ENCODE data around the gene MYEOV. TPM values are rescaled to one million over a fixed set of nuclear protein-coding genes. Genes with fewer than 3 reads are reported as not detected.

Gene MYEOV
- total and polyA plus RNA-seq, 10 of the 15 experiments (the other 5 are each of a cell fraction or from before 2014, with no cell fraction given): 0.05 to 0.40 (median 0.26) TPM; not detected in 3

DNA sequence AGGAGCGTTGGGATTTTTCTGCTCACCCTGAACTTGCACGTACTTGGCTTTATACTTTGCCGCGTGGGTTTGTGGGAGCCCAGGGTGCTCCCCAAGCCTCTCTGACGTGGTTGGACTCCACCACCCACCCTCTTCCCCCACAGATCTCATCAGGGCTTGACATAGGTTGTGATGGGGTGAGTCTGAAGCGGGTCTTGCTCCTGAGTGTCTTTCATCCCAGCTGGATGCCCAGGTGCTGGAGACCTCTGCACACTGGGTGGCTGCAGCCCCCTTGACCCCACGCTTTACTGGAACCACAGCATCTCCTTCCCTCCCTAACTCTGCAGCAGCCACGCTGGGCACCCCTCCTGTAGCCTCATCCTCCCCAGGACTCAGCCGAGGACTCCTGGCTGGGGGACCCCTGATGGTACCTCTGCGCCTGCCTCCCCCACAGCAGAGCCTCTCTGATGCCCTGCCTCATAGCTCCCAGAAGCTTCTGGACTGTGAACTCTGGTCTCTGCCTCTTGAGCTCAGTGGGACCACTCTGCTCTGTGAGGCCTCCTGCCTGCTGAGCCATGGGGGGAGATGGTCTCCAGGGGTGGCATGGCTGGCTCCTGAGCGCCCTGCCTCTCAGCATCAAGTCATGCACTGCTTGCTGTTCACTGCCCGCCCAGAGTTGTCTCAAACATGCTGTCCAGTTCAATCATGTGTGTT, 45.2 kb downstream of the MYEOV start:
- DNase-seq (ENCODE audit: low read depth, low spot score) (no peak), FAIRE-seq (no peak), ATAC-seq (no peak)
- SMC1A ChIA-PET (ENCODE audit: uncharacterized antibody, unreplicated experiment): interaction anchor here (3.8 kb wide), 1 partner anchor 41 kb away, joined by 26 read pairs; no protein-coding TSS in a partner anchor
- no peak for TF ChIP-seq RAD21 (IDR thresholded peaks at IDR 0.05; ENCODE audit: insufficient read depth, low read depth, low read length)
- no peak for TF ChIP-seq CBX5 (IDR thresholded peaks at IDR 0.05; ENCODE audit: low read depth)
- TF ChIP-seq ESRRA (IDR thresholded peaks at IDR 0.05; ENCODE audit: low read length): no peak
- TF ChIP-seq SREBF1 (IDR thresholded peaks at IDR 0.05; ENCODE audit: low read length): no peak
- no peak for TF ChIP-seq SMC3 (IDR thresholded peaks at IDR 0.05; ENCODE audit: borderline replicate concordance, low read length)
- no peak for TF ChIP-seq PML (IDR thresholded peaks at IDR 0.05; ENCODE audit: low read length)
- no peak for TF ChIP-seq SP1 (IDR thresholded peaks at IDR 0.05; ENCODE audit: low read depth, low read length)
- no peak for TF ChIP-seq E4F1 (IDR thresholded peaks at IDR 0.05; ENCODE audit: borderline replicate concordance, partially characterized antibody)
- TF ChIP-seq CUX1 (IDR thresholded peaks at IDR 0.05; ENCODE audit: insufficient replicate concordance, low read depth, low read length): no peak
- TF ChIP-seq RB1 (IDR thresholded peaks at IDR 0.05; ENCODE audit: borderline replicate concordance): no peak
- TF ChIP-seq, protein P1, sequence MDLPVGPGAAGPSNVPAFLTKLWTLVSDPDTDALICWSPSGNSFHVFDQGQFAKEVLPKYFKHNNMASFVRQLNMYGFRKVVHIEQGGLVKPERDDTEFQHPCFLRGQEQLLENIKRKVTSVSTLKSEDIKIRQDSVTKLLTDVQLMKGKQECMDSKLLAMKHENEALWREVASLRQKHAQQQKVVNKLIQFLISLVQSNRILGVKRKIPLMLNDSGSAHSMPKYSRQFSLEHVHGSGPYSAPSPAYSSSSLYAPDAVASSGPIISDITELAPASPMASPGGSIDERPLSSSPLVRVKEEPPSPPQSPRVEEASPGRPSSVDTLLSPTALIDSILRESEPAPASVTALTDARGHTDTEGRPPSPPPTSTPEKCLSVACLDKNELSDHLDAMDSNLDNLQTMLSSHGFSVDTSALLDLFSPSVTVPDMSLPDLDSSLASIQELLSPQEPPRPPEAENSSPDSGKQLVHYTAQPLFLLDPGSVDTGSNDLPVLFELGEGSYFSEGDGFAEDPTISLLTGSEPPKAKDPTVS (IDR thresholded peaks at IDR 0.05; ENCODE audit: low read depth, low read length): no peak
- no peak for TF ChIP-seq TCF7 (IDR thresholded peaks at IDR 0.05; ENCODE audit: borderline replicate concordance)
- no peak for TF ChIP-seq BRCA1 (IDR thresholded peaks at IDR 0.05; ENCODE audit: low read depth, low read length)
- H4K20me1 ChIP-seq (ENCODE audit: control insufficient read depth, insufficient read depth): no peaks in the 10 kb centered on the region
- WGBS (ENCODE audit: insufficient coverage, insufficient replicate concordance, low lambda C conversion rate, missing lambda C conversion rate): 60% methylated on average over 12 of the region's 12 CpGs
- CTCF ChIA-PET: no interaction called here
- H3K4me1 ChIP-seq (ENCODE audit: control insufficient read depth, insufficient read depth, low read length): peaks cover 12% of the 10 kb centered on the region
- no peaks in the 10 kb centered on the region for H3K27me3 ChIP-seq (replicated peaks in 1 of 2; ENCODE audit: control insufficient read depth in 2 of 2, insufficient read depth in 2 of 2, low read length in 1 of 2)
- POLR2A ChIA-PET: no interaction called here
- H3K4me2 ChIP-seq (ENCODE audit: control insufficient read depth, insufficient read depth): no peak overlapping the region
- H3K4me3 ChIP-seq: no peak overlapping the region
- H3K9ac ChIP-seq (ENCODE audit: control insufficient read depth, insufficient read depth, low read length): no peak overlapping the region
- H3K27ac ChIP-seq (ENCODE audit: control insufficient read depth, insufficient read depth): no peak overlapping the region
- RAD21 ChIA-PET (ENCODE audit: unreplicated experiment): no interaction called here
- H2AFZ ChIP-seq (ENCODE audit: control insufficient read depth, low read depth, low read length): no peak overlapping the region
- intact Hi-C loops (cut with micrococcal nuclease; ENCODE audit: unreplicated experiment) (no loop called here), in situ Hi-C loops (cut with MboI) (no loop called here)
- no peaks in the 10 kb centered on the region for H3K36me3 ChIP-seq (ENCODE audit: control insufficient read depth in 2 of 2, insufficient read depth in 2 of 2, low read length in 1 of 2)
- no peaks in the 10 kb centered on the region for H3K79me2 ChIP-seq (ENCODE audit: control insufficient read depth, insufficient read depth, low read length)
- no TSS peak for BruUV-seq (replicated peaks)
- peaks cover 2% of the 10 kb centered on the region; the same call in 1 of the 3 replicates for H3K9me3 ChIP-seq (replicated peaks; ENCODE audit: control insufficient read depth, insufficient read depth, low read length)
